ENCODE data around the gene HPSE2. TPM values are rescaled to one million over a fixed set of nuclear protein-coding genes. Genes with fewer than 3 reads are reported as not detected.

HPSE2 gene
- total and polyA plus RNA-seq, 2 of the 8 experiments (the other 6 are each of a cell fraction or from before 2014, with no cell fraction given), result 0.41 to 0.58 TPM

DNA sequence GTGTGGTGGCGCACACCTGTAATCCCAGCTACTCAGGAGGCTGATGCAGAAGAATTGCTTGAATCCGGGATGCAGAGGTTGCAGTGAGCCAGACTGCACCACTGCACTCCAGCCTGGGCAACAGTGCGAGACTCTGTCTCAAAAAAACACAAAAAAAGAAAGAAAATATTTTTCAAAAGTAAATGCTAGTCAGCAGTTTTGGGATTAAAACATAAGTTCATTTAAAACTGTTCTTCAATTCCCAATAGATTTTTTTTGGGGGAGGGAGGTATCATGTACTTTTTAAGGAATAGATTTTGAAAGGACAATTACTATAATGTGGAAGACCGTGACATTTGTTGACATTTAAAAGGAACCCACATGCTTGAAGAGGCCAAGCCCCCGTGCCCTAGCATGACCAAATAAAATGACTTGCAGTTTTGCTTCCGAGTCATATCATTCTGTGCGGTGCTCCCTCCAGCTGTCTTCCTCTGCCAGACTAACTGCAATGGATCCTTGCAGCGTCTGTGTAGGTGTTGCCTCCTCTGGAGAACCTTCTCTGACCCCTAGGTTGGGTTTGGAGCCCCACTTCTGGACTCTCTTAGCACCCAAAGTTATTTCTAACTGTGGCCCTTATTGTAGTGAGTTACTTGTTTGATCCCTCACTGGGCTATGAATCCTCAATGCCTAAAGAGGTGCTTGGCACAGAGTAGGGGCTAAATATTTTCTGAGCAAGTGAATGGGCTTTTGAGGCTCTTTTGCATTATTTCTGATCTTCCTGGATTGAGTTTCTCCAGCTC lies 771.5 kb downstream of the HPSE2 start:
- FAIRE-seq (no peak), DNase-seq (ENCODE audit: low read depth in 1 of 2, low spot score in 2 of 2) (no peak)
- no peak overlapping the region for H3K27ac ChIP-seq (ENCODE audit: low read depth, low read length)
- 90% methylated on average over 8 of the region's 8 CpGs; no CpG with 5 or more reads in 1 of the 2 experiments for WGBS, 2 experiments (ENCODE audit: extremely low coverage in 1 of 2, insufficient coverage in 1 of 2, insufficient read length in 1 of 2, insufficient replicate concordance in 2 of 2, low coverage in 1 of 2, low lambda C conversion rate in 2 of 2, missing lambda C conversion rate in 1 of 2)
- no peak overlapping the region for H4K91ac ChIP-seq (replicated peaks; ENCODE audit: insufficient read length, low read length)
- peaks cover 0 to 8% (median under 1%) of the 10 kb centered on the region in 4 experiments; a peak in 3 of 7 replicates for H3K4me1 ChIP-seq (replicated peaks in 1 of 4; ENCODE audit: control insufficient read depth in 3 of 4, insufficient read depth in 4 of 4, low read length in 3 of 4)
- H4K20me1 ChIP-seq (replicated peaks in 1 of 2; ENCODE audit: control insufficient read depth in 1 of 2, insufficient read depth in 2 of 2, low read length in 2 of 2), result no peaks in the 10 kb centered on the region
- ChIA-PET CTCF (ENCODE audit: partially characterized antibody) (interaction anchor here (1.0 to 1.2 kb wide), 2 partner anchors 8 to 11 kb away, joined by 3 read pairs; no protein-coding TSS in a partner anchor), POLR2A (ENCODE audit: partially characterized antibody) (no interaction called here)
- no peak overlapping the region for H3K4ac ChIP-seq (replicated peaks; ENCODE audit: insufficient read length, low read depth, low read length)
- H2BK120ac ChIP-seq (replicated peaks; ENCODE audit: low read depth, low read length), result no peak overlapping the region
- H3K79me1 ChIP-seq (ENCODE audit: low read depth, low read length), result no peaks in the 10 kb centered on the region
- no peak overlapping the region for H3K4me3 ChIP-seq (ENCODE audit: extremely low read depth in 1 of 4, insufficient read depth in 2 of 4, low read depth in 3 of 4, low read length in 4 of 4)
- no peak overlapping the region for H3K23ac ChIP-seq (ENCODE audit: insufficient read length)
- H4K8ac ChIP-seq (ENCODE audit: extremely low read depth, insufficient read depth, low read length), result no peak overlapping the region
- no peak overlapping the region for H2AFZ ChIP-seq (ENCODE audit: low read length)
- H3K23me2 ChIP-seq (ENCODE audit: low read depth, low read length), result no peaks in the 10 kb centered on the region; the same call in 1 of the 2 replicates
- no peak overlapping the region for H4K5ac ChIP-seq (ENCODE audit: insufficient read length, low read depth, low read length)
- H2AK5ac ChIP-seq (ENCODE audit: low read depth, low read length), result no peak overlapping the region
- H3K27me3 ChIP-seq (replicated peaks in 1 of 4; ENCODE audit: control insufficient read depth in 3 of 4, extremely low read depth in 1 of 4, insufficient read depth in 3 of 4, low read length in 3 of 4), result peaks cover 0 to 4% (median 1%) of the 10 kb centered on the region in 4 experiments; a peak in 2 of 7 replicates
- H3K18ac ChIP-seq (ENCODE audit: extremely low read depth, low read length), result no peak overlapping the region
- H2BK5ac ChIP-seq (ENCODE audit: low read depth, low read length), result no peak overlapping the region
- no peak overlapping the region for H3K14ac ChIP-seq (ENCODE audit: insufficient read length)
- H3K36me3 ChIP-seq (ENCODE audit: control insufficient read depth in 2 of 4, insufficient read depth in 4 of 4, low read length in 3 of 4), result no peaks in the 10 kb centered on the region
- H3K4me2 ChIP-seq (ENCODE audit: insufficient read depth in 1 of 2, low read depth in 2 of 2, low read length in 2 of 2), result no peak overlapping the region
- H2BK12ac ChIP-seq (ENCODE audit: low read depth, low read length), result no peak overlapping the region
- no peak overlapping the region for H2BK15ac ChIP-seq (ENCODE audit: low read length)
- no peaks in the 10 kb centered on the region for H3K79me2 ChIP-seq (ENCODE audit: control insufficient read depth in 1 of 2, insufficient read depth in 2 of 2, low read length in 2 of 2)
- H3K9me3 ChIP-seq (ENCODE audit: insufficient read depth in 2 of 2, low read depth in 1 of 2, low read length in 1 of 2), result no peaks in the 10 kb centered on the region
- no peak overlapping the region for H3K56ac ChIP-seq (replicated peaks; ENCODE audit: insufficient read length, low read depth, low read length)
- no peak overlapping the region for H3K9ac ChIP-seq (replicated peaks in 1 of 4; ENCODE audit: extremely low read depth in 1 of 4, low read depth in 3 of 4, low read length in 3 of 4)
- H2BK20ac ChIP-seq (ENCODE audit: low read length), result no peak overlapping the region
- TF ChIP-seq KDM5A (IDR thresholded peaks at IDR 0.05; ENCODE audit: low read length) (no peak), ZNF274 (IDR thresholded peaks at IDR 0.05; ENCODE audit: borderline replicate concordance, extremely low read depth, low read length) (no peak), SP1 (IDR thresholded peaks at IDR 0.05; ENCODE audit: low read depth, low read length) (no peak), SIX5 (IDR thresholded peaks at IDR 0.05; ENCODE audit: low read depth, low read length) (no peak), CREB1 (IDR thresholded peaks at IDR 0.05) (no peak), ASH2L (IDR thresholded peaks at IDR 0.05; ENCODE audit: low read length) (no peak), JUN (IDR thresholded peaks at IDR 0.05; ENCODE audit: low read depth, low read length) (no peak), EP300 (IDR thresholded peaks at IDR 0.05; ENCODE audit: borderline replicate concordance in 1 of 2, low read depth in 2 of 2, low read length in 2 of 2) (no peak), RXRA (IDR thresholded peaks at IDR 0.05; ENCODE audit: insufficient read depth, low read depth, low read length) (no peak)
- TF ChIP-seq, protein P1, sequence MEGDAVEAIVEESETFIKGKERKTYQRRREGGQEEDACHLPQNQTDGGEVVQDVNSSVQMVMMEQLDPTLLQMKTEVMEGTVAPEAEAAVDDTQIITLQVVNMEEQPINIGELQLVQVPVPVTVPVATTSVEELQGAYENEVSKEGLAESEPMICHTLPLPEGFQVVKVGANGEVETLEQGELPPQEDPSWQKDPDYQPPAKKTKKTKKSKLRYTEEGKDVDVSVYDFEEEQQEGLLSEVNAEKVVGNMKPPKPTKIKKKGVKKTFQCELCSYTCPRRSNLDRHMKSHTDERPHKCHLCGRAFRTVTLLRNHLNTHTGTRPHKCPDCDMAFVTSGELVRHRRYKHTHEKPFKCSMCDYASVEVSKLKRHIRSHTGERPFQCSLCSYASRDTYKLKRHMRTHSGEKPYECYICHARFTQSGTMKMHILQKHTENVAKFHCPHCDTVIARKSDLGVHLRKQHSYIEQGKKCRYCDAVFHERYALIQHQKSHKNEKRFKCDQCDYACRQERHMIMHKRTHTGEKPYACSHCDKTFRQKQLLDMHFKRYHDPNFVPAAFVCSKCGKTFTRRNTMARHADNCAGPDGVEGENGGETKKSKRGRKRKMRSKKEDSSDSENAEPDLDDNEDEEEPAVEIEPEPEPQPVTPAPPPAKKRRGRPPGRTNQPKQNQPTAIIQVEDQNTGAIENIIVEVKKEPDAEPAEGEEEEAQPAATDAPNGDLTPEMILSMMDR (IDR thresholded peaks at IDR 0.05; ENCODE audit: control extremely low read depth in 1 of 3, insufficient read depth in 1 of 3, low read depth in 1 of 3, low read length in 3 of 3), result no peak

All from H1 (cell line).